Ramos (cell line): ENCODE measurements around the gene DMWD.
"Not testable (repeated sequence)": the region's sequence is repeated elsewhere in the genome, so short reads cannot be mapped to it uniquely, and the experiment has no call there.

Experiments
- in situ Hi-C: fragments of 300-500 bp; cut with MboI; formaldehyde crosslinking; loops from one replicate; pipeline ENCODE4 v1.14.3; 2022; ENCODE audit warnings: low sequenced_read_pairs; ENCODE audit not compliant: unreplicated experiment

DMWD gene

DNA sequence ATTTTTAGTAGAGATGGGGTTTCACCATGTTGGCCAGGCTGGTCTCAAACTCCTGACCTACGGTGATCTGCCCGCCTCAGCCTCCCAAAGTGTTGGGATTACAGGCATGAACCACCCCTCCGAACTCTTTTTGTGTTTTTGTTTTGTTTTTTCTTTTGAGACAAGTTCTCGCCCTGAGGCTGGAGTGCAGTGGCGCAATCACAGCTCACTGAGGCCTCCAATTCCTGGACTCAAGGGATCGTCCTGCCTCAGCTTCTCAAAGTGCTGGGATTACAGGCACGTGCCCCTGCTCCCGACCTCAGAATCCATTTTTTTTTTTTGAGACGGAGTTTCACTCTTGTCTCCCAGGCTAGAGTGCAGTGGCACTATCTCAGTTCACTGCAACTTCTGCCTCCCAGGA, 35.0 kb downstream of the DMWD start:
- in situ Hi-C loops, result no loop called here

DNA sequence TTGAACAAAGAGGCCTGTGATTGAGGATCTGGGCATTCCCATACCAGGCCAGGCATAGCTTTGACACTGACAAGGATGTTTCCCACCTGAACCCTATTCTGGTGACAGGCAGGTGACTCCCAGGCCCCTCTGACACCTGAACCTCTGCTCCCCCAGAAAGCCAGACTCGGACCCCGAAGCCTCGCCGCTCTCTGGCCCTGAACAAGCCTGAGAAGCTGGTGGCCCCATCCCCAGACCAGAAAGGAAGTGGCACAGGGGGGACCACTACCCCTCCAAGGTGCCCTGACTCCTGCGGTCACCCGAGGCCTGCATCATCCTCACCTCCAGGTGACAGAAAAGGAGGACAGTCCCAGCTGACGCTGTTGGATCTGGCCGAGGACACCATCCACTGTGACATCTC, 38.3 kb downstream of the DMWD start:
- in situ Hi-C loops, result no loop called here

DNA sequence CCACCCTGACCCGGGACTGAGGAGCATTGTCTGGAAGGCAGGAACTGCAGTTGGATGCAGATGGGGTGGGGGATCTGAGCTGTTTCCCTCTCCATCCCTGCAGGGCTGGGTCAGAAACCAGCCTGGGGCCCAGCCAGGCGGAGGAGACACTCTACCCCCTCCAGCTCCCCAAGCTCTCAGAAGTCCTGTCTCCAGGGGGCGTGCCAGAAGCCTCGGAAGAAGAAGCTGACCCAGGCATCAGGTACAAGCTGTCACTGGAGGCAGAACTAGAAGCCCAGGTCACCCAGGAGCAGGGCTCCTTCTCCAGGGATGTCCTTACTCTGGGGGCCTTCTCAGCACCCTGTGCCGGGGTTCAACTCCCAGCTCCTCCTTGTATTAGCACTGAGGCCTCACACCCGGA, 39.1 kb downstream of the DMWD start:
- in situ Hi-C loops, result no loop called here

- in situ Hi-C loops, result no loop called here
Measured at GRCh38 chr19:45752639-45753038, 40.0 kb downstream of the DMWD start.

DNA sequence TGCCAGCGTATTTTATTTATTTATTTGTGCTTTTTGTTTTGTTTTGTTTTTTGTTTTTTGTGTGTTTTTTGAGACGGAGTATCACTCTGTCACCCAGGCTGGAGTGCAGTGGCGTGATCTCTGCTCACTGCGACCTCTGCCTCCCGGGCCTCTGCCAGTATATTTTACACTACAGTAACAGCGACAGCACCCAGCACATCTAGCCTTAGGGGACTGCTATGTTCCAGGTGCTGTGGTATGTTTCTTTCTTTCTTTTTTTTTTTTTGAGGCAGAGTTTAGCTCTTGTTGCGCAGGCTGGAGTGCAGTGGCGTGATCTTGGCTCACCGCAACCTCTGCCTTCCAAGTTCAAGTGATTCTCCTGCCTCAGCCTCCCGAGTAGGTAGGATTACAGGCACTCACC, 41.2 kb downstream of the DMWD start:
- in situ Hi-C loops, result not testable (repeated sequence)

DNA sequence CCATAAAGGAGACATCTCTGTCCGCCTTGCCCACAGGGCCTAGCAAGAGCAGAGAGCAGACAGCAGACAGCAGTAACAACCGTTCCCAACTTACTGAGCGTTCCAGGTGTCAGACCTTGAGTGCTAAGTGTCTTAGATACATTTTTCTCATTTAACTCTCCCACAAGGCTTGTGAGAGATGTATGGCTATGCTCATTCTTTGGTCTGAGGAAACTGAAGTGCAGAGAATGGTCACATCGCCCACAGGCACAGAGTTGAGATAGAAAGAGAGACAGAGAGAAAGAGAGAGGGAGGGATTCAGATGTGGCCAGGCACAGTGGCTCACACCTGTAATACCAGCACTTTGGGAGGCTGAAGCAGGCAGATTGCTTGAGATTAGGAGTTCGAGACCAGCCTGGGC, 45.1 kb downstream of the DMWD start:
- in situ Hi-C loops, result no loop called here

DNA sequence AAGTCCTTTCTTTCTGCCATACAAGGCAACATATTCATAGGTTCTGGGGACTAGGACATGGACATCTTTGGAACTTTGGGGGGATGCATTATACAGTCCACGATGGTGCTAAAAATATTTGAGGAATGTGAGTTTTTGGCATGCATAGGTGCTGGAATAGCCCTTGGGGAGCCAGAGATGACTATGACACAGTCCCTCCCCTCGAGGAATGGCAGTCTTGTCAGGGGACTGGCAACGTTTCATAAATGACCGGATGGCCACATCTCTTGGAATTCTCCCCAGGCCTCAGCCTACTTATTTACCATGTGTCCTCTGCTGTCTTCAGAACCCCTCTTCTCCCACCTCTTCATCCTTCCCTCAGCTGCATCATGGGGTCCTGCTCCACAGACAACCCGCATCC, 45.8 kb downstream of the DMWD start:
- in situ Hi-C loops, result no loop called here

DNA sequence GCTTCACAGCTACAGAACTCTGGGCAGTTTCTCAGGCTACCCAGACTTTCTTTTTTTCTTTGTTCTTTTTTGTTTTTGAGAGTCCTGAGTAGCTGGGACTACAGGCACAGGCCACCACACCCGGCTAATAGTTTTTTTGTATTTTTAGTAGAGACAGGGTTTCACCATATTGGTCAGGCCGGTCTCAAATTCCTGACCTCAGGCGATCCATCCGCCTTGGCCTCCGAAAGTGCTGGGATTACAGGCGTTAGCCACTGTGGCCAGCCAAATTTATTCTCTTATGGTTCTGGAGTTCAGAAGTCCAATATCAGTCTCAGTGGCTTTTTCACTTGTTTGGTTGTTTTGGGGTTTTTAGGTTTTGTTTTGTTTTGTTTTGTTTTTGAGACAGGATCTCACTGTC, 47.0 kb downstream of the DMWD start:
- in situ Hi-C loops, result no loop called here

- in situ Hi-C loops, result no loop called here
Measured at GRCh38 chr19:45742969-45743368, 49.7 kb downstream of the DMWD start.

GRCh38 chr19:45739498-45740439, 52.9 kb downstream of the DMWD start:
- in situ Hi-C loops, result no loop called here

DNA sequence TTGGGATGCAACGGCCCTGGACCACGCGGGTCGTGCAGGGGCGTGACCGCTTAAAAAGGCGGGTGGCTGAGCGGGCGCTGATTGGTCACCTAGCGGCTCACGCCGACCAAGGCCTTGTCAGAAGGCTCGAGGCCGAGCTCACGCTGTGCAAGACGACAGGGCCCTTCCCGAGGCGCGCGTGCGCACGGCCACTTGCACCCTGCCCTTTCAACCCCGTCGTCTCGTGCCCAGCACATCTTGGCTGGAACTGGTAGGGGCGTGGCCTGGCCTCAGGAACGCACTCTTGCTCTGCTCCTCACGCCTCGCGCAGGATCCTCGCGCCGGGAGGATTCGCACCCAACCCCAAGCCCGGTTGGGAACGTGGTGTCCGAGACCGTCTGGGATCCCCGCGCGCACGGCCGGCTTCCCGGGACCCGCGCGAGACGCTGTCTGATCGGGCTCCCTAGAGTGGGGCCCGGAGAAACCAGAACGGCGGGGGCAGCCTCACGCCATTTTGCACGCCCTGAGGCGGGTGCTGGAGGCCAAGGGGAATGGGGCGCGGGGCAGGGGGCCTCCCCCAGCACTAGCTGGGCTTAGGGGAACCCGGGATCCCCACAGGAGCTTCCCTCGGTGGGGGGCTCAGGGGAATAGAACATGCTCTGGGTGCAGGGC, 59.4 kb downstream of the DMWD start, which contains the start of gene MEIOSIN:
TSS of gene MEIOSIN (plus strand) at position 280 of the 651 bp plus-strand sequence. CDS start 1,938 bp downstream, outside the sequence.
- in situ Hi-C loops, result no loop called here
